ENCODE measurements around the gene CHKB. TPM values are rescaled to one million over a fixed set of nuclear protein-coding genes. Genes with fewer than 3 reads are reported as not detected.

The CHKB gene
- total and polyA plus RNA-seq, 10 of the 15 experiments (the other 5 are each of a cell fraction or from before 2014, with no cell fraction given): 10.0 to 93.9 (median 57.0) TPM

DNA sequence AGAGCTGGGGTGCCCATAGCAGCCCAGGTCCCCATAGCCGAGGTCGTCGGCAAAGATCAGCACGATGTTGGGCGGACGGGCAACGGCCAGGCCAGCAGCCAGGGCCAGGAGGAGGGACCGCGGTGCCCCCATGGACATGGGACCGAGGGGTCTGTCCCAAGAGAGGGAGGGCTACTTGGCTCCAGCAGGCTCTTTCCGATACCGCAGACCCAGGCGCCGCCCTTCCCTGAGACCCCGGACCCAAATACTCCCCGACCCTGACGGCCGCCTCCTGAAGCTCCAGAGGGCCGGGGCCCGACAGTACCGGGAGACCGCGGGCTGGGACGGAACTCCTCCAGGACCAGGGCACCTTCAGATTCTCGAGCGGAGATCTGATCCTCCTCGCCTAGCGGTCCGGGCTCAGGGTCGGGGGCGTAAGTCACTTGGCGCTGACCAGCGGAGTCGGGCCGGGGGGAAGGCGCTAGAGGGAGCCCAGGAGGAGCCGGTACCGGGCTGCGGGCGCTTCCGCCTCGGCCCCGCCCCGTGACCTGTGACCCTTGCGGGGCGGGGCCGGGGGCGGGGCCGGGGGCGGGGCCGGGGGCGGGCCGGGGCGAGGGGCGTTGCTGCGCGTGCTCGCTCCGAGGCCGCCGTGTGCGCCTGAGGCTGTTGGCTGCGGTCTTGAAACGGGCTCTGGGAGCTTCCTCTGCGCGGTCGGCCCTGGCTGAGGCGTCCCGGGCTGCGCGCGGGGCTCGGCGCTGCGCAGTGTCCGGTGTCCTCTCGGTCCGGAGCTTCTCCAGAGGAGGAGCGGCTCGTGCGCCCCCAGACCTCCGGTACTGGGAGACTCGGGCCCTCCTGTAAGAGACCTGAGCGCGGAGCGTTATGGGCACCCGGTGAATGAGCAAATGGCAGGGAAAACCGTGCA lies 45.2 kb upstream of the CHKB start, which contains the start of gene ARSA (continued):
- TF ChIP-seq, protein P1, sequence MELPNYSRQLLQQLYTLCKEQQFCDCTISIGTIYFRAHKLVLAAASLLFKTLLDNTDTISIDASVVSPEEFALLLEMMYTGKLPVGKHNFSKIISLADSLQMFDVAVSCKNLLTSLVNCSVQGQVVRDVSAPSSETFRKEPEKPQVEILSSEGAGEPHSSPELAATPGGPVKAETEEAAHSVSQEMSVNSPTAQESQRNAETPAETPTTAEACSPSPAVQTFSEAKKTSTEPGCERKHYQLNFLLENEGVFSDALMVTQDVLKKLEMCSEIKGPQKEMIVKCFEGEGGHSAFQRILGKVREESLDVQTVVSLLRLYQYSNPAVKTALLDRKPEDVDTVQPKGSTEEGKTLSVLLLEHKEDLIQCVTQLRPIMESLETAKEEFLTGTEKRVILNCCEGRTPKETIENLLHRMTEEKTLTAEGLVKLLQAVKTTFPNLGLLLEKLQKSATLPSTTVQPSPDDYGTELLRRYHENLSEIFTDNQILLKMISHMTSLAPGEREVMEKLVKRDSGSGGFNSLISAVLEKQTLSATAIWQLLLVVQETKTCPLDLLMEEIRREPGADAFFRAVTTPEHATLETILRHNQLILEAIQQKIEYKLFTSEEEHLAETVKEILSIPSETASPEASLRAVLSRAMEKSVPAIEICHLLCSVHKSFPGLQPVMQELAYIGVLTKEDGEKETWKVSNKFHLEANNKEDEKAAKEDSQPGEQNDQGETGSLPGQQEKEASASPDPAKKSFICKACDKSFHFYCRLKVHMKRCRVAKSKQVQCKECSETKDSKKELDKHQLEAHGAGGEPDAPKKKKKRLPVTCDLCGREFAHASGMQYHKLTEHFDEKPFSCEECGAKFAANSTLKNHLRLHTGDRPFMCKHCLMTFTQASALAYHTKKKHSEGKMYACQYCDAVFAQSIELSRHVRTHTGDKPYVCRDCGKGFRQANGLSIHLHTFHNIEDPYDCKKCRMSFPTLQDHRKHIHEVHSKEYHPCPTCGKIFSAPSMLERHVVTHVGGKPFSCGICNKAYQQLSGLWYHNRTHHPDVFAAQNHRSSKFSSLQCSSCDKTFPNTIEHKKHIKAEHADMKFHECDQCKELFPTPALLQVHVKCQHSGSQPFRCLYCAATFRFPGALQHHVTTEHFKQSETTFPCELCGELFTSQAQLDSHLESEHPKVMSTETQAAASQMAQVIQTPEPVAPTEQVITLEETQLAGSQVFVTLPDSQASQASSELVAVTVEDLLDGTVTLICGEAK (IDR thresholded peaks at IDR 0.05; ENCODE audit: borderline replicate concordance): peak; percentile 29; the same call in 1 of the 2 replicates
- peak; percentile 39; the same call in 1 of the 2 replicates for TF ChIP-seq SIN3A (IDR thresholded peaks at IDR 0.05; ENCODE audit: low read depth, low read length)
- TF ChIP-seq, protein P2, sequence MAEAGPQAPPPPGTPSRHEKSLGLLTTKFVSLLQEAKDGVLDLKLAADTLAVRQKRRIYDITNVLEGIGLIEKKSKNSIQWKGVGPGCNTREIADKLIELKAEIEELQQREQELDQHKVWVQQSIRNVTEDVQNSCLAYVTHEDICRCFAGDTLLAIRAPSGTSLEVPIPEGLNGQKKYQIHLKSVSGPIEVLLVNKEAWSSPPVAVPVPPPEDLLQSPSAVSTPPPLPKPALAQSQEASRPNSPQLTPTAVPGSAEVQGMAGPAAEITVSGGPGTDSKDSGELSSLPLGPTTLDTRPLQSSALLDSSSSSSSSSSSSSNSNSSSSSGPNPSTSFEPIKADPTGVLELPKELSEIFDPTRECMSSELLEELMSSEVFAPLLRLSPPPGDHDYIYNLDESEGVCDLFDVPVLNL (IDR thresholded peaks at IDR 0.05; ENCODE audit: low read depth, low read length): no peak
- TF ChIP-seq LARP7 (IDR thresholded peaks at IDR 0.05): peak; percentile 21; the same call in 1 of the 2 replicates
- TF ChIP-seq CBFB (IDR thresholded peaks at IDR 0.05; ENCODE audit: low read depth): no peak
- TF ChIP-seq NBN (IDR thresholded peaks at IDR 0.05): no peak
- TF ChIP-seq NR2C1 (IDR thresholded peaks at IDR 0.05): peak; percentile 92
- peak in 1 of 2 experiments; percentile 72; a peak in 2 of 4 replicates for TF ChIP-seq BHLHE40 (IDR thresholded peaks at IDR 0.05; ENCODE audit: borderline replicate concordance in 1 of 2, low read depth in 2 of 2, low read length in 1 of 2)
- TF ChIP-seq, protein P3, sequence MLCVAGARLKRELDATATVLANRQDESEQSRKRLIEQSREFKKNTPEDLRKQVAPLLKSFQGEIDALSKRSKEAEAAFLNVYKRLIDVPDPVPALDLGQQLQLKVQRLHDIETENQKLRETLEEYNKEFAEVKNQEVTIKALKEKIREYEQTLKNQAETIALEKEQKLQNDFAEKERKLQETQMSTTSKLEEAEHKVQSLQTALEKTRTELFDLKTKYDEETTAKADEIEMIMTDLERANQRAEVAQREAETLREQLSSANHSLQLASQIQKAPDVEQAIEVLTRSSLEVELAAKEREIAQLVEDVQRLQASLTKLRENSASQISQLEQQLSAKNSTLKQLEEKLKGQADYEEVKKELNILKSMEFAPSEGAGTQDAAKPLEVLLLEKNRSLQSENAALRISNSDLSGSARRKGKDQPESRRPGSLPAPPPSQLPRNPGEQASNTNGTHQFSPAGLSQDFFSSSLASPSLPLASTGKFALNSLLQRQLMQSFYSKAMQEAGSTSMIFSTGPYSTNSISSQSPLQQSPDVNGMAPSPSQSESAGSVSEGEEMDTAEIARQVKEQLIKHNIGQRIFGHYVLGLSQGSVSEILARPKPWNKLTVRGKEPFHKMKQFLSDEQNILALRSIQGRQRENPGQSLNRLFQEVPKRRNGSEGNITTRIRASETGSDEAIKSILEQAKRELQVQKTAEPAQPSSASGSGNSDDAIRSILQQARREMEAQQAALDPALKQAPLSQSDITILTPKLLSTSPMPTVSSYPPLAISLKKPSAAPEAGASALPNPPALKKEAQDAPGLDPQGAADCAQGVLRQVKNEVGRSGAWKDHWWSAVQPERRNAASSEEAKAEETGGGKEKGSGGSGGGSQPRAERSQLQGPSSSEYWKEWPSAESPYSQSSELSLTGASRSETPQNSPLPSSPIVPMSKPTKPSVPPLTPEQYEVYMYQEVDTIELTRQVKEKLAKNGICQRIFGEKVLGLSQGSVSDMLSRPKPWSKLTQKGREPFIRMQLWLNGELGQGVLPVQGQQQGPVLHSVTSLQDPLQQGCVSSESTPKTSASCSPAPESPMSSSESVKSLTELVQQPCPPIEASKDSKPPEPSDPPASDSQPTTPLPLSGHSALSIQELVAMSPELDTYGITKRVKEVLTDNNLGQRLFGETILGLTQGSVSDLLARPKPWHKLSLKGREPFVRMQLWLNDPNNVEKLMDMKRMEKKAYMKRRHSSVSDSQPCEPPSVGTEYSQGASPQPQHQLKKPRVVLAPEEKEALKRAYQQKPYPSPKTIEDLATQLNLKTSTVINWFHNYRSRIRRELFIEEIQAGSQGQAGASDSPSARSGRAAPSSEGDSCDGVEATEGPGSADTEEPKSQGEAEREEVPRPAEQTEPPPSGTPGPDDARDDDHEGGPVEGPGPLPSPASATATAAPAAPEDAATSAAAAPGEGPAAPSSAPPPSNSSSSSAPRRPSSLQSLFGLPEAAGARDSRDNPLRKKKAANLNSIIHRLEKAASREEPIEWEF (IDR thresholded peaks at IDR 0.05; ENCODE audit: insufficient replicate concordance, low read depth, low read length): no peak
- TF ChIP-seq EZH2 (IDR thresholded peaks at IDR 0.05; ENCODE audit: borderline replicate concordance, control insufficient read depth, low read depth, low read length): no peak
- TF ChIP-seq PML (IDR thresholded peaks at IDR 0.05; ENCODE audit: low read length): no peak
- 0 out of 2 replicates have a peak, but pooled peaks have one; percentile 16 for TF ChIP-seq EED (IDR thresholded peaks at IDR 0.05; ENCODE audit: low read depth)
- 0 out of 2 replicates have a peak, but pooled peaks have one; percentile 4 for TF ChIP-seq YY1 (IDR thresholded peaks at IDR 0.05; ENCODE audit: low read depth, low read length)
- peak; percentile 25; the same call in 1 of the 2 replicates for TF ChIP-seq RUNX3 (IDR thresholded peaks at IDR 0.05; ENCODE audit: low read length)
- TF ChIP-seq BMI1 (IDR thresholded peaks at IDR 0.05; ENCODE audit: borderline replicate concordance): no peak
- TF ChIP-seq HCFC1 (IDR thresholded peaks at IDR 0.05; ENCODE audit: low read length): no peak; the same call in 1 of the 2 replicates
- no peak for TF ChIP-seq RFX5 (IDR thresholded peaks at IDR 0.05; ENCODE audit: low read depth, low read length)
- TF ChIP-seq BACH1 (IDR thresholded peaks at IDR 0.05; ENCODE audit: borderline replicate concordance): no peak
- no peak for TF ChIP-seq TARDBP (IDR thresholded peaks at IDR 0.05; ENCODE audit: borderline replicate concordance)

Data from GM12878 (cell line).